ENCODE results near the gene ZMYM2.

- no peak for TF ChIP-seq POLR2A (IDR thresholded peaks at IDR 0.05; ENCODE audit: low read depth, low read length)
- TF ChIP-seq POLR2AphosphoS5 (IDR thresholded peaks at IDR 0.05; ENCODE audit: low read depth, low read length), result no peak
- no peak for TF ChIP-seq TAF1 (IDR thresholded peaks at IDR 0.05; ENCODE audit: borderline replicate concordance, low read depth, low read length)
Measured at GRCh38 chr13:19961924-19962323, 3.4 kb downstream of the ZMYM2 start.

Data from GM12892 (cell line).